Skeletal muscle tissue (tissue), 4 donors: ENCODE data around the gene YLPM1. TPM values are rescaled to one million over a fixed set of nuclear protein-coding genes. Genes with fewer than 3 reads are reported as not detected.

Experiments used
- H3K27ac ChIP-seq: one replicate; pipeline ENCODE4 v1.7.0; 2013; ENCODE audit warnings: mild to moderate bottlenecking, low read depth, low read length, inconsistent platforms
- H3K27me3 ChIP-seq, 3 donors: one replicate each; pipeline ENCODE4 v1.7.0; 2013; ENCODE audit warnings: low read length in 3 of 3; ENCODE audit not compliant: control insufficient read depth in 3 of 3, insufficient read depth in 3 of 3
- H3K36me3 ChIP-seq, 3 donors: one replicate each; pipeline ENCODE4 v1.7.0; 2013; ENCODE audit warnings: low read length in 3 of 3; ENCODE audit not compliant: control insufficient read depth in 3 of 3, insufficient read depth in 3 of 3
- H3K4me1 ChIP-seq, 3 donors: one replicate each; pipeline ENCODE4 v1.7.0; 2013; ENCODE audit warnings: low read length in 3 of 3, mild to moderate bottlenecking in 3 of 3; ENCODE audit not compliant: control insufficient read depth in 3 of 3, insufficient read depth in 3 of 3
- H3K4me3 ChIP-seq, 3 donors: one replicate each; pipeline ENCODE4 v1.7.0; 2013; ENCODE audit warnings: low read length in 3 of 3
- H3K9ac ChIP-seq, 3 donors: one replicate each; pipeline ENCODE4 v1.7.0; 2013; ENCODE audit warnings: low read length in 3 of 3, mild to moderate bottlenecking in 3 of 3, moderate library complexity in 2 of 3, low read depth in 1 of 3
- H3K9me3 ChIP-seq, 3 donors: one replicate each; pipeline ENCODE4 v1.7.0; 2013; ENCODE audit warnings: low read length in 3 of 3; ENCODE audit not compliant: control insufficient read depth in 3 of 3
- total RNA-seq: library from RNA; depleted of rRNA; stranded (reverse); fragments of >200 nt; gene quantifications from one replicate; pipeline ENCODE4 v1.2.3, GENCODE V29; 2014
- donor health status: Osteomylitis.

The YLPM1 gene
- total RNA-seq, 1 donor from 2014 or later, result 49.6 TPM

- peak overlapping the region; percentile 57 for H3K27ac ChIP-seq
- H3K4me1 ChIP-seq, result no peaks in the 10 kb centered on the region
- H3K9me3 ChIP-seq, result no peaks in the 10 kb centered on the region
- no peak overlapping the region for H3K4me3 ChIP-seq
- H3K9ac ChIP-seq, result no peak overlapping the region
- no peaks in the 10 kb centered on the region for H3K27me3 ChIP-seq
- peaks cover 15 to 39% (median 31%) of the 10 kb centered on the region in 3 donors for H3K36me3 ChIP-seq
These were observed 22.0 kb downstream of the YLPM1 start for GRCh38 chr14:74785056-74785613.

DNA sequence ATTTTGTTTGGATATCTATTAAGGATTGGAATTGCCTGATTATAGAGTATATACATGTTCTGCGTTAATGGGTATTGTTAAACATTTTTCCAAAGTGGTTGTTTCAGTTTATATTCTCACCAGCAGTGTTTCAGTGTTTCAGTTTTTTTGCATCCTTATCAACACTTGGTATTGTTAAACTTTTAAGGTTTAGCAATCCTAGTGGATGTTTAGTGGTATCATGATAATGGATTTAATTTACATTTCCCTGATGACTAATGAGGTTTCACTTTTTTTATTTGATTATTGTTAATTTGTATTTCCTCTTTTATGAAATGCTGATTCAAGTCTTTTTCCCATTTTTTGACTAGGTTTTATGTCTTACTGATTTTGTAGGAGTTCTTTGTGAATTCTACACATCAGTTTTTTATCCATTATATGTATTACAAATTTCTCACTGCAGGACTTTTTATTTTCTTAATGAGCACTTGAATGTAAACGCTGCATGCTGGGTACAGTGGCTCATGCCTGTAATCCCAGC, 23.7 kb downstream of the YLPM1 start:
- no peaks in the 10 kb centered on the region for H3K9me3 ChIP-seq
- no peak overlapping the region for H3K27ac ChIP-seq
- no peaks in the 10 kb centered on the region for H3K4me1 ChIP-seq
- H3K27me3 ChIP-seq, result no peaks in the 10 kb centered on the region
- no peak overlapping the region for H3K9ac ChIP-seq
- H3K4me3 ChIP-seq, result no peak overlapping the region
- peaks cover 5 to 22% (median 14%) of the 10 kb centered on the region in 3 donors for H3K36me3 ChIP-seq

DNA sequence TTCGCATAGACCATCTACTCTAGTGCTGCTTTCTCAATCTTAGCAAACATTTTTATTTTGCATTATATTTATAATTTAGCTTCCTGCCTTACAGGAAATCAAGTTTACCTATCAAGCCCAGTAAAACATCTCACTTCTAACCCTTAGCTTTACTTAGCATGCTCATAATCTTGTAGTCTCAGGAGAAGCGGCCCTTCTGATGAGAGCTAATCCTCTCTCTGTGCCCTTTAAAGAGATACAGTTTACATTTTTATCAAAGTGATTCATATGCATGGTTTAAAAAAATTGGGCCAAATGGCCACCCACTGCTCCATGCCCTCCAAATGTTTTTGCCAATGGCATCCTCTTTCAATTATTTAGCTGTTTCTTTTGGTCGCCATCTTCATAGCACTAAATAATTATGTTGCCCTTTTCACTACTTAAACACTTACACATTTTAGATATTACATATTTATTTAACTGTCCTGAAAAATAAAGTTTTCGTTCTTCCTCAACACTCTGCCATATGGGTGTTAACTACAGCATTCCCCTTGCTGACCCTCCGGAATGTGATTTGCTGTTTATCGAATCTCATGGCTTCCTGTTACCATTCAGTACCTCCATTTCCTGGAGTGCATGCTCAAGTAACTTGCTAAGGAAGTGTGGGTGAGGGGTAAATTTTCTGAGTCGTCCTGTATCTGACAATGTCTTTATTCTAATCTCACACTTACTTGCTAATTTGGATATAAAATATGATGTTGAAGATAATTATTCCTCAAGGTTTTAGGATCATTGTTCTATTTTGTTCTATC, 29.3 kb downstream of the YLPM1 start:
- no peak overlapping the region for H3K9ac ChIP-seq
- peaks cover 0 to 8% (median 0%) of the 10 kb centered on the region in 3 donors for H3K4me1 ChIP-seq
- H3K27ac ChIP-seq, result no peak overlapping the region
- peaks cover 0 to 5% (median 0%) of the 10 kb centered on the region in 3 donors for H3K36me3 ChIP-seq
- no peak overlapping the region for H3K4me3 ChIP-seq
- H3K27me3 ChIP-seq, result no peaks in the 10 kb centered on the region
- H3K9me3 ChIP-seq, result no peaks in the 10 kb centered on the region

GRCh38 chr14:74793506-74794155, 30.5 kb downstream of the YLPM1 start:
- Histone ChIP-seq H3K27me3 (no peaks in the 10 kb centered on the region), H3K4me3 (no peak overlapping the region), H3K4me1 (peaks cover 0 to 8% (median 0%) of the 10 kb centered on the region in 3 donors), H3K27ac (no peak overlapping the region), H3K36me3 (peaks cover 3 to 17% (median 4%) of the 10 kb centered on the region in 3 donors), H3K9me3 (no peaks in the 10 kb centered on the region), H3K9ac (no peak overlapping the region)

DNA sequence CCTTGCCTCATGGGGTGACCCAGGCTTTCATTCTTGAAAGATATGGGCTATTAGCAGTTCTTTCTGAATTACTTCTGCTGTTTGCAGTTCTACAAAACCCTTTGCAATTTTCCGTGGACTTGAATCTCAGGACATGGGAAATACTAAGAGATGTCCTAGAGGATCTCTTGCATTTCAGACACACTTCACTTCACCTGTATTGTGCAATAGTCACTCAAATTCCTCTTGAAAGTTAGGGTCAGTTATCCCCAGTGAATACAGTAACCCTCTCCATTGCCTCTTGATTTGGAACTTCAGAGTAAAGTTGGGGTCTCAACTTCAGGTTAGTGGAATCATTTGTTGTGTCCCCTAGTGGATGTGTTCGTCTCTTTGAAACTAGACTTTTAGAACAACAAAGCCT, 31.8 kb downstream of the YLPM1 start:
- Histone ChIP-seq H3K9me3 (no peaks in the 10 kb centered on the region), H3K9ac (no peak overlapping the region), H3K4me1 (peaks cover 0 to 8% (median 0%) of the 10 kb centered on the region in 3 donors), H3K27me3 (no peaks in the 10 kb centered on the region), H3K4me3 (no peak overlapping the region), H3K36me3 (peaks cover 4 to 24% (median 6%) of the 10 kb centered on the region in 3 donors), H3K27ac (no peak overlapping the region)

- Histone ChIP-seq H3K4me3 (no peak overlapping the region), H3K27me3 (no peaks in the 10 kb centered on the region), H3K4me1 (no peaks in the 10 kb centered on the region), H3K27ac (no peak overlapping the region), H3K9me3 (no peaks in the 10 kb centered on the region), H3K36me3 (peaks cover 6 to 42% (median 6%) of the 10 kb centered on the region in 3 donors), H3K9ac (no peak overlapping the region)
These were observed 36.6 kb downstream of the YLPM1 start for GRCh38 chr14:74799765-74800164.

GRCh38 chr14:74800780-74801179, 37.7 kb downstream of the YLPM1 start:
- no peak overlapping the region for H3K27ac ChIP-seq
- no peak overlapping the region for H3K9ac ChIP-seq
- H3K4me3 ChIP-seq, result no peak overlapping the region
- H3K27me3 ChIP-seq, result no peaks in the 10 kb centered on the region
- peaks cover 6 to 41% (median 13%) of the 10 kb centered on the region in 3 donors for H3K36me3 ChIP-seq
- no peaks in the 10 kb centered on the region for H3K9me3 ChIP-seq
- no peaks in the 10 kb centered on the region for H3K4me1 ChIP-seq

- no peak overlapping the region for H3K4me3 ChIP-seq
These were observed 38.3 kb downstream of the YLPM1 start for GRCh38 chr14:74801396-74801795.

DNA sequence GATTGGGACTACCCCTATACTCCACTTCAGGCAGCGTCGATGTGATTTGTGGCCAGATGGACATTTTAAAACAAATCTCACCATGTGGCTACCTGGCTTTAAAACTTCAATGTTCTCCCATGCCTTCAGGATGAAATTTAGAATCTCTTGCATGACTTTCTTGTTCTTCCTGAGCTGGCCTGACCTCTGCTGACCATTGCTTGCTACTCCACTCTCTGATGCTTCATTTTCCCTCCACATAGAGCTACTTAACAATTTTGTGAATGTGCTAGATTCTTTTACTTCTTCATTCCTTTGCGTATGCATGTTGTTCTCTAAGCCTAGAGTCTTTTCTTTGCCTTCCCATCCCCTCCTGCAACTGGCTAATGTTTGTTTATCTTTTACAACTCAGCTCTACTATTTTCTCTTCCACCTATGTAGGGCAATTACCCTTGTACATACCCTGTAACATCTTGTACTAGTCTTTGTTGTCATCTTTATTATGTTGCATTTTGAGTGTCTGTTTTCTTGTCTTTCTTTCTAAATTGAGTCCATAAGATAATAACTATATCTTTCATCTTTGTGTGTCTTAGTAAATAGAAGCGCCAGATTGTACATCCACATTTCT, 41.2 kb downstream of the YLPM1 start:
- Histone ChIP-seq H3K27ac (no peak overlapping the region), H3K36me3 (peaks cover 4 to 21% (median 16%) of the 10 kb centered on the region in 3 donors), H3K4me3 (no peak overlapping the region), H3K4me1 (no peaks in the 10 kb centered on the region), H3K9ac (no peak overlapping the region), H3K27me3 (no peaks in the 10 kb centered on the region), H3K9me3 (no peaks in the 10 kb centered on the region)

More at GRCh38 chr14:74801396-74801795, 38.3 kb downstream of the YLPM1 start:
- Histone ChIP-seq H3K27ac (no peak overlapping the region), H3K27me3 (no peaks in the 10 kb centered on the region), H3K4me1 (no peaks in the 10 kb centered on the region), H3K36me3 (peaks cover 6 to 37% (median 13%) of the 10 kb centered on the region in 3 donors), H3K9ac (no peak overlapping the region), H3K9me3 (no peaks in the 10 kb centered on the region)
